K562 (cell line): ENCODE measurements around the gene OR14A2. TPM values are rescaled to one million over a fixed set of nuclear protein-coding genes. Genes with fewer than 3 reads are reported as not detected.

Experiments
- ATAC-seq: fragments of 200-7000 bp; cut with Tn5 transposase; 3 replicates; pipeline ENCODE4 v1.9.1; 2020; ENCODE audit warnings: moderate library complexity
- BruUV-seq: library from RNA; stranded (reverse); fragments of 400-500 nt; replicated peaks from 2 replicates; lab custom pipeline; 2021; lab: Mats Ljungman, UMichigan
- CTCF ChIA-PET: fragments of 300-600 bp; formaldehyde crosslinking; extraction: SDS; loops from one replicate; lab custom pipeline; 2021; ENCODE audit warnings: low intra/inter-chr PET ratio; lab: Yijun Ruan, JAX
- POLR2A ChIA-PET: fragments of 300-600, 350-650 bp; sonication (Branson Sonifier 250); formaldehyde crosslinking; extraction: SDS; loops from one replicate; lab custom pipeline; 2021; ENCODE audit warnings: antibody characterized with exemption, inconsistent platforms; lab: Yijun Ruan, JAX
- DNase-seq, 4 experiments: peaks; one replicate each; pipeline versions ENCODE4 v3.0.0 to v3.0.0-alpha.2; 2011 to 2018; ENCODE audit warnings: low spot score in 3 of 4, mixed read lengths in 3 of 4; ENCODE audit errors: extremely low read depth in 1 of 4
- FAIRE-seq: peaks from 2 replicates; lab custom pipeline; 2011; peaks lifted over from hg19 to GRCh38; lab: Jason Lieb, UNC
- H2AFZ ChIP-seq: 2 replicates; pipeline ENCODE4 v1.6.0; 2011; ENCODE audit warnings: low read depth, low read length, control low read depth, inconsistent platforms
- H3K27ac ChIP-seq: fragments of 200-600 bp; 3 replicates; pipeline ENCODE4 v1.8.0; 2011; ENCODE audit warnings: low read depth, mild to moderate bottlenecking, control low read depth, inconsistent platforms, low read length, moderate library complexity, mixed read lengths; ENCODE audit errors: extremely low read depth
- H3K27me3 ChIP-seq, 2 experiments: fragments of 300-600 bp in 1 of 2; 2 replicates in 1 of 2; 3 replicates in 1 of 2; pipeline versions ENCODE4 v1.6.0 to v1.8.0; 2011; ENCODE audit warnings: inconsistent platforms in 2 of 2, low read length in 2 of 2, mild to moderate bottlenecking in 1 of 2, mixed read lengths in 1 of 2, moderate library complexity in 1 of 2; ENCODE audit not compliant: control insufficient read depth in 2 of 2, insufficient read depth in 2 of 2
- H3K36me3 ChIP-seq: fragments of 300-600 bp; 3 replicates; pipeline ENCODE4 v1.8.0; 2011; ENCODE audit warnings: mild to moderate bottlenecking, low read length, inconsistent platforms; ENCODE audit not compliant: control insufficient read depth, insufficient read depth
- H3K4me1 ChIP-seq, 2 experiments: fragments of 200-600 bp in 1 of 2; replicated peaks in 1 of 2; 2 replicates in 1 of 2; 3 replicates in 1 of 2; pipeline versions ENCODE4 v1.5.1 to v1.8.0; 2011; ENCODE audit warnings: inconsistent platforms in 2 of 2, low read length in 2 of 2, mild to moderate bottlenecking in 1 of 2, mixed read lengths in 1 of 2, moderate library complexity in 1 of 2; ENCODE audit not compliant: control insufficient read depth in 2 of 2, insufficient read depth in 2 of 2
- H3K4me2 ChIP-seq: 2 replicates; pipeline ENCODE4 v1.6.1; 2011; ENCODE audit warnings: low read length, control low read depth, inconsistent platforms, mixed read lengths; ENCODE audit not compliant: insufficient read depth
- H3K4me3 ChIP-seq: fragments of 200-600 bp; sonication (generic), shearing (Covaris generic); 2 replicates; pipeline ENCODE4 v1.5.1; 2016; ENCODE audit warnings: control low read depth, inconsistent platforms
- H3K79me2 ChIP-seq: fragments of 200-600 bp; 3 replicates; pipeline ENCODE4 v1.8.0; 2011; ENCODE audit warnings: low read length, inconsistent platforms; ENCODE audit not compliant: control insufficient read depth, insufficient read depth
- H3K9ac ChIP-seq, 2 experiments: 2 replicates each; pipeline versions ENCODE4 v1.6.0 to v1.6.1; 2011; ENCODE audit warnings: low read depth in 2 of 2, low read length in 2 of 2, control low read depth in 1 of 2, inconsistent platforms in 1 of 2, mild to moderate bottlenecking in 1 of 2, mixed read lengths in 1 of 2; ENCODE audit not compliant: insufficient read depth in 1 of 2
- H3K9me1 ChIP-seq: one replicate; pipeline ENCODE4 v1.6.0; 2011; ENCODE audit warnings: inconsistent platforms, mild to moderate bottlenecking, low read length, moderate library complexity; ENCODE audit not compliant: control insufficient read depth, insufficient read depth
- H3K9me3 ChIP-seq: replicated peaks from 2 replicates; pipeline ENCODE4 v1.5.1; 2011; ENCODE audit warnings: low read depth, low read length, inconsistent platforms; ENCODE audit not compliant: control insufficient read depth, insufficient read depth
- H4K20me1 ChIP-seq: replicated peaks from 2 replicates; pipeline ENCODE4 v1.6.1; 2011; ENCODE audit warnings: low read length, inconsistent platforms, mixed read lengths; ENCODE audit not compliant: control insufficient read depth, insufficient read depth
- E2F4 ChIP-seq: sonication (generic); formaldehyde crosslinking; IDR thresholded peaks from 2 replicates; pipeline ENCODE4 v1.8.0; 2022; ENCODE audit warnings: mild to moderate bottlenecking, low read depth, missing genetic modification reagents
- E2F8 ChIP-seq: fragments of 450-650 bp; IDR thresholded peaks from 2 replicates; pipeline ENCODE4 v1.7.1; 2018; ENCODE audit warnings: mild to moderate bottlenecking, low read depth; ENCODE audit not compliant: partially characterized antibody
- ETV5 ChIP-seq: sonication (generic); formaldehyde crosslinking; IDR thresholded peaks from 2 replicates; pipeline ENCODE4 v1.4.0; 2020; ENCODE audit warnings: low read depth, mild to moderate bottlenecking, missing genetic modification reagents
- RERE ChIP-seq: sonication (generic); formaldehyde crosslinking; IDR thresholded peaks from 2 replicates; pipeline ENCODE4 v1.8.0; 2023; ENCODE audit warnings: missing genetic modification reagents, mild to moderate bottlenecking, borderline replicate concordance
- ZNF41 ChIP-seq: fragments of 250-450 bp; sonication (Bioruptor Pico); conservative IDR thresholded peaks from 2 replicates; pipeline ENCODE4 v1.4.0; 2020; ENCODE audit warnings: mild to moderate bottlenecking
- ZNF592 ChIP-seq: fragments of 450-650 bp; IDR thresholded peaks from 2 replicates; pipeline ENCODE4 v1.6.1; 2017; ENCODE audit warnings: antibody characterized with exemption, mild to moderate bottlenecking
- WGBS: fragments of 100-300 bp; shearing (Covaris generic); methylation state at CpG from one replicate; pipeline ENCODE4 v1.1.6; 2016; ENCODE audit warnings: low coverage, mixed read lengths; ENCODE audit not compliant: insufficient coverage; ENCODE audit errors: missing lambda C conversion rate; 5-methylcytosine and 5-hydroxymethylcytosine counted together
- in situ Hi-C: fragments of 300-500 bp; cut with MboI; formaldehyde crosslinking; loops from 4 replicates; pipeline ENCODE4 v1.15.0; 2018; ENCODE audit warnings: inconsistent platforms, mixed read lengths
- intact Hi-C: fragments of 100-400 bp; cut with micrococcal nuclease; formaldehyde crosslinking; loops from 2 replicates; pipeline ENCODE4 v1.14.2; 2022
- polyA plus RNA-seq, 8 experiments: library from polyadenylated mRNA; depleted of rRNA in 4 of 8; stranded (reverse) in 5 of 8; unstranded in 3 of 8; fragments of >200 nt; fragmentation: Nextera tagmentation in 2 of 8; fragmentation: Illumina TruSeq in 1 of 8; extraction: Ambion mirVana in 2 of 8; extraction: Trizol in 1 of 8; gene quantifications; 2 replicates each; pipeline versions ENCODE4 v1.2.1 to v1.2.3, GENCODE V29; 2011 to 2014; ENCODE audit warnings: inconsistent platforms in 1 of 8, missing spikeins in 1 of 8
- total RNA-seq, 7 experiments: library from RNA; depleted of rRNA in 6 of 7; stranded (reverse); fragments of >200 nt in 6 of 7; fragmentation: Illumina TruSeq in 2 of 7; extraction: Trizol in 2 of 7; gene quantifications; 2 replicates each; pipeline versions ENCODE4 v1.2.1 to v1.2.3, GENCODE V29; 2011 to 2021; ENCODE audit warnings: low replicate concordance in 1 of 7

OR14A2 gene
- total and polyA plus RNA-seq, 9 of the 15 experiments (the other 6 are each of a cell fraction or from before 2014, with no cell fraction given): not detected

GRCh38 chr1:247740721-247741120, 7.2 kb downstream of the OR14A2 start (continued):
- no peak for TF ChIP-seq E2F8

GRCh38 chr1:247738315-247738714, 9.6 kb downstream of the OR14A2 start, which contains the start of gene OR14K1:
OR14K1 (plus strand) TSS chr1:247738615; CDS start chr1:247738615, 0 bp downstream.
- ChIA-PET CTCF (no interaction called here), POLR2A (interaction anchor here (0.6 kb wide), 1 partner anchor 1014 kb away, joined by 3 read pairs; the partner anchor contains the start of gene SCCPDH)
- Histone ChIP-seq H3K79me2 (no peaks in the 10 kb centered on the region), H3K9me1 (no peaks in the 10 kb centered on the region), H3K9ac (no peak within 1 kb of the TSS), H3K4me3 (no peak within 1 kb of the TSS), H3K4me2 (no peak within 1 kb of the TSS), H2AFZ (no peak within 1 kb of the TSS), H3K9me3 (no peaks in the 10 kb centered on the region), H3K27ac (no peak within 1 kb of the TSS), H4K20me1 (no peaks in the 10 kb centered on the region), H3K4me1 (no peaks in the 10 kb centered on the region), H3K27me3 (no peaks in the 10 kb centered on the region), H3K36me3 (no peaks in the 10 kb centered on the region)
- BruUV-seq: no TSS peak
- WGBS: 0% methylated on average over 1 of the region's 1 CpG
- ATAC-seq: no peak
- intact Hi-C loops: no loop called here
- in situ Hi-C loops: no loop called here
- no peak for DNase-seq
- FAIRE-seq: no peak
- TF ChIP-seq ZNF592 (no peak), ZNF41 (no peak), E2F4 (no peak), ETV5 (CRISPR knock-in tag) (no peak), RERE (no peak)
